ENCODE data around the gene S100A12.
A peak's percentile ranks its signal among the peaks of the same experiment; 100 is the strongest.
"Not testable (repeated sequence)": the region's sequence is repeated elsewhere in the genome, so short reads cannot be mapped to it uniquely, and the experiment has no call there.

S100A12 gene

DNA sequence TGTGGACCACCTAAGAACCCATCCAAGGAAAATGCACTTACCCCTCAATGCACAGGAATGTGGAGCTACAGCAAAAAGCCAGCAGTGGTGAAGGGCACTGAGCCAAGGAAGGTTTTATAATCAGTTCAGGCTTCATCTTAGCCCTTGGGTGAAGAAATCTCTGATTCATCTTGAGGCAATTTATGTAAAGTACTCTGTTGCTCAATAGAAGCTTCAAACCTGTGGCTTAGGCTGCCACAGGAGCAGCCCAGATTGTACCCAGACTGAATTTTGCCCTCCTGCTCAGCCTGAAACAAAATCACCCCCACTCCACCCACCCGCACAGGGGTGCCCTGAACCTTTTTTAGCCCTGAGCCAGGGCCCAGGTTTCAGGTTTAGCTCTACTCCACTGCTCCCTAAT lies at the start of gene S100A12:
Gene S100A12, minus strand, starts transcription at position 111 of the 400 bp plus-strand sequence. CDS start 1,029 bp downstream, outside the sequence.
- peak; percentile 6 for DNase-seq

DNA sequence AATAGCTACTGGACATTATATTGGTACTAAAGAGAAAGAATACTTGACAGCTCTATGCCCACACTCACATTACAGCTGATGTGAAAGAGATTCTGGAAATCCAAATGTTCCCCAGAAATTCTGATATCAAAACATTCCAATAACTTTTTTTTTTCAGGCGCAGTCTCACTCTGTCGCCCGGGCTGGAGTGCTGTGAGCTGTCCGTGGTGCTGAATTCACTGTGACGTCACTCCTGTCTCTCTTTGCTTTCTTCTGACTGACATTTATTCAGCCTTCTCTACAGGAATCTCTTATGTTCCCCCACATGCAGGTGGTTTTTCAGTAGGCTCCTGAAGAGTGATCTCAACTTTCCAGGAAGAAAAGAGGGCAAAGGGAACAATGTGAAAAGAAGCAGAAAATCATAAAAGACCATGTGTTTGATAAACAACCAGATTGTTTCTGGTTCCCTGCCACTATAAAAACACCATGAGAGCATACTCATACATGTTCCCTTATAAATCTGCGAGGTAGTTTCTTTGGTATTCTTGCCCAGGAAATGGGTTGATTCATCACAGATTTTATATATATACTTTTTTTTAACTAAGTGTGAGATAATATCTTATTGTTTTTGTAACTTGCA lies 47.1 kb upstream of the S100A12 start:
- no peak for DNase-seq

DNA sequence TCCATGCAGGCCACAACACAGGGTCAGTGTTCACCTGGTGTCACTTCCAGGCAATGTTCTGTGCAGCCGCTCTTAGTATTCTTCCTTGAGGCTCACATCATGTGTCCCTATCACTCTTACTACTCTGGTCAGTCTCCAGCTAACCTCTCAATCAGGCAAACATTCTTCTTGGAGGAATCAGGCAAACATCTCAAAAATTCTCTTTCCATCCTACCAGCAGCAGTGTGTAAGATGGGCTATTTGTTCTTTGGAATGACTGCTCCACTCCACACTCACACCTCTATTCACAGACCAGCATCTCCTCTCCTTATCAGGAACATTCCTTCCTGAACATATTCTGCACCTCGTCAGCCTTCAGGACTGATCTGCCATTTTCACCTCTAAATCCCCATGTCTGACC lies 44.9 kb upstream of the S100A12 start:
- DNase-seq = no peak

DNA sequence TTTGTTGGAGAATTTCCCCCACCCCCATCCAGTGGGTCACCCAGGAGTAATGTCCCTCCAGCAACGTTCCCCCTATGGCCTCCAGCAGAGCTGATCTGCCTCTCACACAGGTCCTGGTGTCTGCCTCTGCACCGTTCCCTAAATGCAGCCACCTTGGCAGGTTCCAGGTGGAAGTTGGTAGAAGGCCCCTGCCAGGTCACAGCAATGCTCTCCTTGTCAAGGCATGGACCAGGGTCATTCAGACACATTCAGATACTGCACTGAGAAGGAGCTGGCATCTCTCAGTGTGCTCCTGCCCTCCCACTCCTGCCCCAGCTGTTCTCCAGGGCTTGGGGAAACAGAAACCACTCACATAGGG lies 44.0 kb upstream of the S100A12 start:
- DNase-seq = not testable (repeated sequence)

DNA sequence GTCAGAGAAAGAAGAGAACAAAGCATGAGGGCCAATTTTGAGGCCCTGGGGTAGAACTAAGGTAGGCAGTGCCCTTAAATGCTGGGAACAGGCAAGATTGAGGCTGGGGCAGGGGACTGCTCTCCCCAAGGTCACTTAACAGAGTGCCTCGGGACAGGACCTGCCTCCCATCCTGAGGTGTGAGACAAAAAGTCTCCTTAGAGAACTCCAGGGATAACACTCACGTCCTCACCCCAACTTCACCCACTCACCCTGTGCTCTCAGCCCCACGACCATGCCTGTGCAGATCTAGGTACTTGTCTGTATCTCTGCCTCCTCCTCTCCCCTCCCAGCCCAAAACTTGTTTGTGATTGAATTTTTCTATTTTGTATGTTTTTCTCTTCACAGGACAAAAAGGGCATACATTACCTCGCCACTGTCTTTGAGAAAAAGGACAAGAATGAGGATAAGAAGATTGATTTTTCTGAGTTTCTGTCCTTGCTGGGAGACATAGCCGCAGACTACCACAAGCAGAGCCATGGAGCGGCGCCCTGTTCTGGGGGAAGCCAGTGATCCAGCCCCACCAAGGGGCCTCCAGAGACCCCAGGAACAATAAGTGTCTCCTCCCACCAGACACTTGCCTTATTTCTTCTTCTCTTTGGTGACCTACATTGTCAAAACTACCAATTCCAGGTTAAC lies 43.5 kb upstream of the S100A12 start:
- DNase-seq = not testable (repeated sequence)

DNA sequence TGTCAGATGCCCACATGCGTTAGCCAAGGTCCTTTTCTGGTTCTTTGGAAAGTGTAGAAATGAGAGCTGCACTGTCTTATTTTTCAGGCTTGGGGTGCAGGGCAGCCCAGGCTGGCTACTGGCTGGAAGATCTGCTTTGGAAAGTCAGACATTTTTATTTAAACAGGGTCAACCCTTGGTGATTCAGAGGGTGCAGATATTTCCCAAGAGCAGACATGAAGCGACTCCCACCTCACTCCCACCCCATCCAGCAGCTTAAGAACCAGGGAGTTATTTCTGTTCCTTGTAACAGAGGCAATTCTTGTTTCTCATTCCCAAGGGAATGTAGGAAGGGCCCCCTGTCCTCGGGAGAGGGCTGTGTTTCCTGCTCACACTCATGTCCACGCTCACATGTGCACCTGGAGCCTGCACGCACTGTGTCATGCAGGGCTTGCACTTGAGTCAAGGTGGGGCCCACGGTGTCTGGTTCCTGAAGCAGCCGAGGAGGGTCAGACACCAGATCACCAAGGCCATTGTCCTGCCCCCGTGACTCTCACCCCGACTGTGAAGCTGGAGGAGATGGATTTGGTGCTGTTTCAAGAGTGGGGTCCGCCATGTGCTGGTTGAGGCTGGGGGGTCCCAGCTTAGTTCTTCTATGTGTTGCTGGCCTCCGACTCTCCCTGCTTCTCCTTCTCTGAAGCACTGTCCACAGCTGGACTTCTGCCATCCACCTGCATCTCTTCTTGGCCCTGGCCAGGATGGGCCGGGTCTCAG lies 41.9 kb upstream of the S100A12 start:
- DNase-seq = no peak

DNA sequence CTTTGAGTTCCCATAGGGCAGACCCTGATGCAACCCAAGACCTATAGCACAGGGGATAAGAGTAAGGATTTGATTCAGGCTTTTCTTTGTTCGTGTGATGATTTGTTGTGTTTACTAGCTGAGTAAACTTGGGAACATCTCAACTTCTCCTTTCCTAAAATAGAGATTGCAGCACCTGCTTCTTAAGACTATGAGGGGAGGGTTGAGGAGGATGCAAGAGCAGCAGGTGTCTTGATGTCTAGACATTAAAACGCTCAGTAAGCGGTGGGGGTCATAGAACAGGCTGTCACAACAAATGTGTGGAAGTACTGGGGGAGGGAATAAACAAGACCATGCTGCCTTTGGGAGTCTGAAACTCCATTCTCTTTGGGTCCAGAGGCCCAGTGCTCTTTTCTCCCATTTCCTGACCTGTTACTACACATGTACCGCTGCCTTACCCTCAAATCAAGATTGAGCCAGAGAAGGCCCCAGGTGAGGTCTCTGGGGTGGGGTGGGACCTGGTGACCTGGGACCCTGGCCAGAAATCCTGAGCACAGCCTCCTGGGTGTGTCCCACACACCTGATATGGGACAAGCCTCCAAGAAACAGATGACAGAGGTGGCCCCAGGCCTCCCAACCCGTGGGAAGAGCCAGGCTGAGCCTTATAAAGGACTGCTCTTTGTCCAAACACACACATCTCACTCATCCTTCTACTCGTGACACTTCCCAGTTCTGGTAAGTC lies 40.6 kb upstream of the S100A12 start, which contains the start of gene S100A7A:
Gene S100A7A, plus strand, starts transcription at position 671 of the 721 bp plus-strand sequence. CDS start 1,563 bp downstream, outside the sequence.
- no peak for DNase-seq

DNA sequence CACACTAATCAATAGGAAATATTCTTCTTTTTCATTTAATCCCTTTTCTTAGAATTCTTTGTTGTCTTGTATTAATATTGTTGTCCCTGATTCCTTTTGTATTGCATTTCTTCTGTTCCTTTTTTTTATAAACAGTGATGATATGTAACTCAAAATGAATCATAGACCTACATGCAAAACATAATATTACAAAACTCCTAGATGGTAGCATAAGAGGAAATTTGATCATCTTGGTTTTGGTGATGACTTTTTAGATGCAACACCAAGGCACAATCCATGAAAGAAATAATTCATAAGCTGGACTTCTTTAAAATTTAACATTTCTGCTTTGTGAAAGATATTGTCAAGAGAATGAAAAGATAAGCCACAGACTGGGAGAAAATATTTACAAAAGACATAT lies 38.5 kb upstream of the S100A12 start:
- DNase-seq = not testable (repeated sequence)

DNA sequence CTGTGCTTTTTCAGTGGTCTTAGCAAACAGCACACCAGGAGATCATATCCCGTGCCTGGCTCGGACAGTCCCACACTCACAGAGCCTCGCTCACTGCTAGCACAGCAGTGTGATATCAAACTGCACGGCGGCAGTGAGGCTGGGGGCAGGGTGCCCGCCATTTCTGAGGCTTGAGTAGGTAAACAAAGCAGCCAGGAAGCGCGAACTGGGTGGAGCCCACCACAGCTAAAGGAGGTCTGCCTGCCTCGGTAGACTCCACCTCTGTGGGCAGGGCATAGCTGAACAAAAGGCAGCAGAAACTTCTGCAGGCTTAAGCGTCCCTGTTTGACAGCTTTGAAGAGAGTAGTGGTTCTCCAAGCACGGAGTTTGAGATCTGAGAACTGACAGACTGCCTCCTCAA lies 31.9 kb upstream of the S100A12 start:
- not testable (repeated sequence) for DNase-seq

DNA sequence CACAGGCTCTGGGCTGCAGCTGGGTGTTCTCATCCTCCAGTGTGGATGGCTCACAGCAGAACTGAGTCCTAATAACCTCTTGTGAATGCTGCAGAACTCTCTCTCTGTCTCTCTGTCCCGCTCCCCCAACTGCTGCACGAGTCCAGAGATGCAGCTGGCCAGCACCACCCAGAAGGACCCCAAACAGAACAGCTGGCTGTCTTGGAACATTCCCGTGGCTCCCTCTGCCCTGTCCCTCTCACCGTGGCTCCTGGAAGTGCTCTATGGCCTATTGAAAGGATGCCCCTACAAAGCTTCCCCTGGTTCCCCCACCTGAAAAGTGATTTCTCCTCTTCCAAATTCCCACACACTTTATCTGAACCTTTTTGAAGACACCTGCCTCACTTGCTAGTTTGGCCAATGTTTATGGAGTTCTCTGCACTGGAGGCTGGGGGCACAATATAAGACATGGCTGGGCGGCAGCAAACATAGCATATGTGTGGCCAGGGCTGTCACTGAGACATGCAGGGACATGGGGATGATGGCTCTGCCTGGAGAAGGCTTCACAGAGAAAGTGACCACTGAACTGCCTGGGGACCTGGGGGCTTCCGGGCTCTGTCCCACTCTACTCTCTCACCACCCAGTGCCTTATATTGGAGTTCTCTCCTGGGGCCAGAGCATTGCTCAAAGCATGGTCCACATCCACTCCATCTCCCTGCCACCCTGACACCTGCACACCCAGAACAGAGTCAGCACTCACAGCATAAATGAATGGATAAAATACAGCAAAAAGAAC lies 30.6 kb upstream of the S100A12 start:
- DNase-seq = not testable (repeated sequence)

DNA sequence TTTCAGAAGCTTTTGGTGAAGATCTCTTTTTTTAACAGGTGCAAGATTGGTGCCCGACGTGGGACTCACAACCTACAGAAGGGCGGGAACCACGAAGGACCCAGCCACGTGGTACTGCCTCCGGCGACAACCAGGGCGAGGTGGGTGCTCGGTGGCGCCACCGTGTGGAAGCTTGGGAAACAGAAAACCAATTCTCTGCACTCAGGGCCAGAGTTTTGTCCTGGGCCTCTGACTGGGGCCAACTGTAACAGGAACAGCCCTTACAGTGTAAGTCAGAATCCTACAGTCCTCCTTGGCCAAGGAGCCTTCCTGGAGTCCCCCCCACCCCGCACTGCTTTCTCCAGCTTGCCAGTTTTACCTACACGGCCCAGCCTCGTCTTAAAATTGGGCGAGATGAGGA lies 29.3 kb upstream of the S100A12 start:
- DNase-seq = no peak

DNA sequence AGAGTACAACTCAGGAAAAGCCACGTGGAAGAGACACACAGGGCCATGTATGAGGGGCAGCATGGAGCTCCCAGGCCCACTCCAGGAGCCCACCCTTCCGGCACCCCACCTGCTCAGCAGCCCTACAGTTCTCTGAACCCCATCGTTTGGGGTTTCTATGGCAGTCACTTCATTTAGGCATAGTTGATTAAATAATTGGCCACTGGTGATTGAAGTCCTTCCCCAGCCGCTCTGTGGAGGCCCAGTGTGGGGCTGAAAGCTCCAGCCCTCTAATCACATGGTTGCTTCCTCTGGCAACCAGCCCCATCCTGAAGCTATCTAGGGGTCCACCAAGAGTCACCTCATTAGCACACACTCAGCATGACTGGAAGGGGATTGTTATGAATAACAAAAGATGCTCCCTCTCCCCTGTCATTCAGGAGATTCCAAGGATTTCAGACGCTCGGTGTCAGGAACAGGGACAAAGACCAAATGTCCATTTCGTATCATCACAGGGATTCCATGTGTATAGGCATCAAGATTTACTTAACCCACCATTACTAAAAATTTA lies 28.7 kb upstream of the S100A12 start:
- DNase-seq = no peak

DNA sequence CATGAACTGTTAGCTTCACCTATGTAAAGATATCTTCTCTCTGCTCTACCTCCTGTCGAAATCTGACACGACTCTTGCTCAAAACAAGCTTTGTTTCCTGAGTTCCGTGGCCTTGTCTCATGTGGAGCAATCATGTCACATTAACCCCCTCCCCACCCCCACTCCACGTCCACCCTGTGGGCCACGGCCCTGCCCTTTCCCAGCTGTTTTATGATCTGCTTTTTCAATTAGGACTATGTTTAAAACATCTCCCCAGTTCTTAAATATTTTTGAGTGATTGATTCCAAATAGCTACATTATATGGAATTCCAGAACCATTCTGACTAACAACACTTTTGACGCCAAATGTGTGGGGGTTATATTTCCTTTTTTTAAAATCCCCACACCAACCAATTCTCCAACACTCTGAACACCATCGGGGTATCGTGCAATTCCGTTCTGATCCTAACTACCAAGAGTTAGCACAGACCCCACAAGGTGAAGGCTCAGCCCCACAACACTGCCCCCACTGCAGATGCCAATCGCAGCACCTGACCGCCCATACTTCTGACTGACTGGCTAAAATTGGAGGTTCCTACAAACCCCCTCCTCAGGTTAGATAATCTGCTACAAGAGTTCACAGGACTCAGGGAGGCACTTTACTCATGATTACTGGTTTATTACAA lies 28.1 kb upstream of the S100A12 start:
- no peak for DNase-seq

DNA sequence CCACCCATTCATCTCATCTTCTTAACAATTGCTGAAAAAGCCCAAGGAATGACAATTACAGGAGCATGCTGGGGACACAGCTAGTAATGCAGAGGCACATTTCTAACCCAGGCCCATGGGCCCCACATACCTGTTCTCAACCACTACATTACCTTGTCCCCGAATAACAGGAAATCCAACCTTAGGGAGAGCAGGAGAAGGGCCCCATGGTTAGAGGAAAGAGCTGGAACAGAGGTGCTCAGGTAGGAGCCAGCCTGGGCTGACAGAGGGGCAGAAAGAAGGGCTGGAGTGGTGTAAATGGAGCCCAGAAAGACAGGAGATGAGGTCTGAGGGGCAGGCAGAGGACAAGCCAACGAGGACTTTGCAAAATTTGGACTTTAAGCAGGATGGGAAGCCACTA lies 26.8 kb upstream of the S100A12 start:
- DNase-seq = no peak

DNA sequence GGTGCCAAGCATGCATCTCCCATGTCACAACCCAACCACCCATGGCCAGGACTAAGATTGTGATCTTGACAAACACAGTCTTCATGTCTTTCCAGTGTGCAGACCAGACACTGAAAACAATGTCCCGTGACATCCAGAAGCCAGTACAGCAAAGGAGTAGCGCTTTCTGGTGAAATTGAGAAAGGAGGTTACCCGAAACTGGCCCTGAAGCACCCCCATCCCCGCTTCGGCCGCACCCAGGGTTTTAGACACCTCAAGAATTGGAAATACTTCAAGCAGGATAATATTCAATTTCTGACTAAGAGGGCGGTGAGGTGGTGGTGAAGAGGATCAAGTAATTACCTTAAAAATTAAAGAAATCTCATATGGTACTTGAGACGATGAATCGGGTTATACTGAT lies 26.0 kb upstream of the S100A12 start:
- DNase-seq = no peak

DNA sequence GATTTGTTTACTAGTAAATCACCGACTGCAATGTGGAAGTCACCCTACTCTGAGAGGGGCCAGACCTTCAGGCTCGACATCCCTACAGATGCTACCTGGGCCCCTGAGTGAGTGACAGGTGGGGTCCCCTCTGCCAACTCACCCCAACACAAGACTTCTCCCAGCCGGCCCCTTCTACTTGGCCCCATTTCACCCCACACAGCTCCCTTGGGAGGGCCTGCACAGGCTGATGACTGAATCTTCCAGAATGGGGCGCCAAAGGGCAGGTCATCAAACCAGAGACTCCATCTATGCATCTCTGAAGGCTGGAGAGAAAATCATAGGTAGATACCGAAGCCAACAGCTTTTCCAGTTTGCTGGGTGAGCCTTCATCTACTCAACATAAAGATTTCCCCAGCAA lies 24.8 kb upstream of the S100A12 start:
- no peak for DNase-seq

DNA sequence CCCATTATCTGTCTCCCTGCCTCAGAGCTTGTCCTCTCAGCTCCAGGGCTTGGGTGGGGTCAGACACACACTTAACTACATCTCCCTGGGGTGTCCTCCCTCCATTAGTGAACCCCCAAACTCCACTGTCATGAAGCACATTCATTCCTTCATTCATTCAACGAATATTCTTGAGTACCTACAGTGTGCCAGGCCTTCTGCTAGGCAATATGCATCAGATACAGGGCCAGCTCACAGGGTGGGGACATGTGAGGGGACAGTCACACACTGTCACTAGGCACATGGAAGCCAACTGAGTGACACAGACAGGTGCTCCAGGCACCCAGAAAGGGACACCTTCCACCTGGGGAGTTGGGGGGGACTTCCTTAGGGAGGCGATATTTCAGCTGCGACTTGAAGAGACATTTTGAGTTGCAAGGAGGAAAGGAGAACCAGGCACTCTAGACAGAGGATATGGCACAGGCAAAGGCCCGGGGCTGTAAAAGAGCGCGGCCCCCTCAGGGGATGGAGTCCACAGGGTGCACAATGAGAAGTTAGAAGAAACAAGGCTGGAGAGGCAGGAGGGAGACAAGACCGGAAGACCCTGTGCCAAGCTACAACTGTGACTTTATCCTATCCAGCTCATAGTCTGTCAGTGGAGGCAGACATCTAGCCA lies 24.1 kb upstream of the S100A12 start:
- DNase-seq = no peak

DNA sequence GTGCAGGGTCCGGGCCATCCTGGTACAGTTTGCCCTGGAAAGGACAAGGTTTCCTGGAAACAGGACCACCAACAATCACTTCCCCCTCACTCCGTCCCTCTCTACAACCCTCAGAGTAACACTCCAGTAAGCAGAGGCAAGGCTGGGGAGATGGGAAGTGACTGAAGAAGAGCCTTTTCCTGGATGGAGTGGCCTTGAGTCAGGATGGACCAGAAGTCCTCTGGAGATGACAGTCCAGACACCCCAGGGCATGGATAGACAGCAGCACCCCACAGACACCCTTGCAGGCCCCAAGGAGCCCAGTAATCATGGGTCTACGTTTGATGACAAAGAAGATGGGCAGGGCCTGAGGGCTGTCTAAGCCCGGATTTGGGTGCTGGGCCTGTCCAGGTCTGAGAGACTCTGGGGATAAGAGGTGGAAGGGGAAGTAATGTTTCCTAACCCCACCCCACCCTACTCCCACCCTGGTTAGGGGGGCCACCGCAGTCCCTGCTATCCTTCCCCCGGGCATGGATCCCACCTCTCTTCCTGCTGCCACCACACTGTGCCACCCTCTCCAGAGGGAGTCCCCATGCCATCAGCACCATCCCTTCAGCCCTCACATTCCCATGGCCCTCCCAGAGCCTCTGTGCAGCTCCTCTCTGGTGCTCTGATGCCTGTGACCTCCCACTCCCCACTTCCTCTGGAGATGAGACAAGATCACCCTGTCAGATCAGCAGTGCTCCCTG lies 22.7 kb upstream of the S100A12 start:
- no peak for DNase-seq

DNA sequence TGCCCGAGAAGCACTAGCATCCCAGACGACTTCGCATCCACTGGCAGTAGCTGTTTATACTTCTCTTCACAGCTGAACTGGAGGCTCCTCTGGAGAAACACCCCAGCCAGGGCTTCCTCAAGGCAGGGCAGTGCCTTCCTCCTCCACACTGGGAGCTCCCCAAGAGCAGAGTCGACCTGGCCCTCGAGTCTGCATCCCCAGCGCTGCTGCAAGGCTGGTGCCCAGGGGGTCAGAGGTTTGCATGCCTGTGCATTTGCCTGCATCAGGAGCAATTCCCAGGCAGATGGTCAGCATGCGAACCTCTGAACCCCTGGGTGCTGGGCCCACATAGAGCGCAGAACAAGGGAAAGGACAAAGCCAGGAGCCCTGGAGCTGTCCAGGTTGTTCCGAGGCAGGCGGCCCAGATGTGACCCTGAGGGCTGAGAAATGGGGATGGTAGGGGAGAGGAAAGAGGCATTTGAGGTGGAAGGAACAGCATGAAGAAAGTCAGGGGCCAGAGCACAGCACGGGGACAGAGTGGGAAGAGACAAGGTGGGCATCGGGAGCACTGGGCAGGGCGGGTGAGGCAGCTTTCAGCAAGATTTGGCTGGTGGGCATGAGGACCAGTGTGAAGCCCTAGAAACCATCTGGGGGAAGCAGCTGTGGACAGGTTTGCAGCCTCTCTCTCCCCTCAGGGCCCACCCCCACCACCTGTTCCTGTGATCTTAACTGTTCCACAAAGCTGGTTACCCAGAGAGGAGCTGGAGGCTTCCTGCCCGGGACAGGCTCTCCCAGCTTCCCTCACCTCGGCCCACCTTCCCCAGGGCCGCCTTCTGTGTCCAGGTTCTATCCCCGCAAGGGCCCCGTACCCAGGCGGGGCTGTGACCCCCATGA lies 21.9 kb upstream of the S100A12 start:
- DNase-seq = no peak

All from GOT3 (cell line).